22Rv1 (cell line): ENCODE data around the gene OTUD5.

Source experiments
- ZFX ChIP-seq: fragments of 450-650 bp; IDR thresholded peaks from 2 replicates; pipeline ENCODE4 v1.6.1; 2017; ENCODE audit warnings: antibody characterized with exemption, borderline replicate concordance
- TF ChIP-seq, protein P1 (sequence below): fragments of 450-650 bp; IDR thresholded peaks from 2 replicates; pipeline ENCODE4 v1.5.1; 2017; ENCODE audit warnings: mild to moderate bottlenecking

DNA sequence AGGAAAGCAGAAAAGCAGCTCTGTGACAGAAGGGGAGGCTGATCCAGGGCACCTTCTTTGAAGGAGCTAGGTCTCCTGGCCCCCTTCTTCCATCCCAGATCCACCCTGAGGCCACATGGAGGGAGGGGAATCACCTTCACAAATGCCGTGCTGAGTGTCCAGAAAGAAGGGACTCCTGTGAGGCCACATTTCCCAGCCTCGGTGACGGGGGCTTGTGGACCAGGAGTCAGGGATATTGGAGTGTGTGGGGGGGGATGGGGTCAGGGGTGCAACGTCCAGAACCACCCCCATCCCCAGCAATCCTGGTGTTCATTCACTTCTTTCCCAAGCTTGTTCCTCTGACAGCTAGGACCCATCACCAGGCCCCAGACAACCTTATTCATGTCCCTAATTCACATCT, 64.5 kb downstream of the OTUD5 start:
- TF ChIP-seq, protein P1, sequence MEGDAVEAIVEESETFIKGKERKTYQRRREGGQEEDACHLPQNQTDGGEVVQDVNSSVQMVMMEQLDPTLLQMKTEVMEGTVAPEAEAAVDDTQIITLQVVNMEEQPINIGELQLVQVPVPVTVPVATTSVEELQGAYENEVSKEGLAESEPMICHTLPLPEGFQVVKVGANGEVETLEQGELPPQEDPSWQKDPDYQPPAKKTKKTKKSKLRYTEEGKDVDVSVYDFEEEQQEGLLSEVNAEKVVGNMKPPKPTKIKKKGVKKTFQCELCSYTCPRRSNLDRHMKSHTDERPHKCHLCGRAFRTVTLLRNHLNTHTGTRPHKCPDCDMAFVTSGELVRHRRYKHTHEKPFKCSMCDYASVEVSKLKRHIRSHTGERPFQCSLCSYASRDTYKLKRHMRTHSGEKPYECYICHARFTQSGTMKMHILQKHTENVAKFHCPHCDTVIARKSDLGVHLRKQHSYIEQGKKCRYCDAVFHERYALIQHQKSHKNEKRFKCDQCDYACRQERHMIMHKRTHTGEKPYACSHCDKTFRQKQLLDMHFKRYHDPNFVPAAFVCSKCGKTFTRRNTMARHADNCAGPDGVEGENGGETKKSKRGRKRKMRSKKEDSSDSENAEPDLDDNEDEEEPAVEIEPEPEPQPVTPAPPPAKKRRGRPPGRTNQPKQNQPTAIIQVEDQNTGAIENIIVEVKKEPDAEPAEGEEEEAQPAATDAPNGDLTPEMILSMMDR, result no peak
- no peak for TF ChIP-seq ZFX
